Mucosa of stomach (tissue), 1 donor: ENCODE measurements around the gene LRRC8C.

ENCODE experiments used
- H3K27me3 ChIP-seq: one replicate; pipeline ENCODE4 v1.7.0; 2013; ENCODE audit warnings: mild to moderate bottlenecking, low read length; ENCODE audit not compliant: control insufficient read depth, insufficient read depth
- H3K36me3 ChIP-seq: one replicate; pipeline ENCODE4 v1.7.0; 2013; ENCODE audit warnings: low read length; ENCODE audit not compliant: control insufficient read depth, insufficient read depth
- H3K4me1 ChIP-seq: one replicate; pipeline ENCODE4 v1.7.0; 2013; ENCODE audit warnings: mild to moderate bottlenecking, low read length; ENCODE audit not compliant: control insufficient read depth, insufficient read depth
- H3K4me3 ChIP-seq: one replicate; pipeline ENCODE4 v1.7.0; 2013; ENCODE audit warnings: low read length
- H3K9ac ChIP-seq: one replicate; pipeline ENCODE4 v1.7.0; 2013; ENCODE audit warnings: mild to moderate bottlenecking, low read length, moderate library complexity
- H3K9me3 ChIP-seq: one replicate; pipeline ENCODE4 v1.7.0; 2013; ENCODE audit warnings: mild to moderate bottlenecking, low read length, moderate library complexity; ENCODE audit not compliant: control insufficient read depth
- donor health status: Pancreatic carcinoma.

The LRRC8C gene

DNA sequence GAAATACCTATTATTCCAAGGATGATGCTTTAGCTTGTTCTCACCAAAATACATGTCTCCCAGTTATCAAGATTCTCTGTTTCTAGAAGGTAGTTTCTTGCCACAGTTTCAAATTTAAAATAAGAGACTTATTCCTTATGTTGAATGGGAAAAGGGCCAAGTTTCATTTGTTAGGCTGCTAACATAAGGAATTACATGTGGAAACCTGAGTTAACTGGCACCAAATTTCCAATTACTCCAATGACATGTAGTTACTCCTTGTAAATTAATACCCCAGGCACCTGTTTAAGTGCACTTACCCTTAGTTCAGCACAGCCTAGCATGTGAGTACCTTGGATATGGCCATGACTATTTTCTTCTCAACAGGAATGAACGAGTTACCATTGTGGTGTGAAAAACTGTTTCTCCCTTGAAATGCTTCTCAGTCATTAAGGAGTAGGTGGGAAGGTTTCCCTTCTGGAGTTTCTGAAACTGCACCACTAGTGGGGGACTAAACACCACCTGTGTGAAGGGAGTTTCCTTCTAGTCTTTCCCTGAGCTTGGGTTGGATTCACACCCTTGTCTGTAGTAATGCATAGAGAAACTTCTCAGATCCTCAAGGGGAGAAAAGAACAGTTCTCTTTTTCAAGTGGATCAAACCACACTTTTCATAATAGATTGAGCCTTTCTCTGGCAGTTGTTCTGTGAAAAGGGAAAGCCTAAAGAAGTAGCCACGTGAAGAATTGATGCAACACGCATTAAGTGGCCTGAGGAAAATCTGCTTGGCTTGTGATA is 32.3 kb upstream of the LRRC8C start:
- no peaks in the 10 kb centered on the region for H3K36me3 ChIP-seq
- H3K4me1 ChIP-seq: no peaks in the 10 kb centered on the region
- H3K9me3 ChIP-seq: no peaks in the 10 kb centered on the region
- H3K4me3 ChIP-seq: no peak overlapping the region
- no peaks in the 10 kb centered on the region for H3K27me3 ChIP-seq
- no peak overlapping the region for H3K9ac ChIP-seq

DNA sequence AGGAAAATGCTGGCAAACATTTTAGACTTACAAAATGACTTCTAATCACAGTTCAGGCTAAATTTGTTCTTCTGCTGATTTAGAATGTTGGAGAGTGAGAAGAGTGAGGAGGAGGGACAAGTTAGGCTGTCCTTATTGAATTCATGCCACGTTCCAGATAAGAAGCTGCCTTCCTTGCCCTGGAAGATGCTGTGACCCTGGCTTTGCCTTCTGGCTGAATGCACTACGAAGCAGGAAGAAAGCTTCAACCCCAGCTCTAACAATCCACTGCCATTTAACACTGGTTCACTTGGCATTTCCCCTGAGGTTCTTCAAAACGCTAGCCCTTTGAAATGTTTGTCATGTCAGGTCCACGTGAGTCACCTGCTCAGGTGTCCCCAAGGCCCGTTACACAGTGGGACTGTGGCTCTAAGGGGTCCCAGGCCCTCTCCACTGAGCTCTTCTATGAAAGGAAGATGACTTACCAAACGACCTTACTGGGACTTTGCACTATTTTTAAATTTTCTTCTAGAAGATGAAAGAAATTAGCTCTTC is 30.0 kb upstream of the LRRC8C start:
- no peaks in the 10 kb centered on the region for H3K4me1 ChIP-seq
- H3K27me3 ChIP-seq: no peaks in the 10 kb centered on the region

DNA sequence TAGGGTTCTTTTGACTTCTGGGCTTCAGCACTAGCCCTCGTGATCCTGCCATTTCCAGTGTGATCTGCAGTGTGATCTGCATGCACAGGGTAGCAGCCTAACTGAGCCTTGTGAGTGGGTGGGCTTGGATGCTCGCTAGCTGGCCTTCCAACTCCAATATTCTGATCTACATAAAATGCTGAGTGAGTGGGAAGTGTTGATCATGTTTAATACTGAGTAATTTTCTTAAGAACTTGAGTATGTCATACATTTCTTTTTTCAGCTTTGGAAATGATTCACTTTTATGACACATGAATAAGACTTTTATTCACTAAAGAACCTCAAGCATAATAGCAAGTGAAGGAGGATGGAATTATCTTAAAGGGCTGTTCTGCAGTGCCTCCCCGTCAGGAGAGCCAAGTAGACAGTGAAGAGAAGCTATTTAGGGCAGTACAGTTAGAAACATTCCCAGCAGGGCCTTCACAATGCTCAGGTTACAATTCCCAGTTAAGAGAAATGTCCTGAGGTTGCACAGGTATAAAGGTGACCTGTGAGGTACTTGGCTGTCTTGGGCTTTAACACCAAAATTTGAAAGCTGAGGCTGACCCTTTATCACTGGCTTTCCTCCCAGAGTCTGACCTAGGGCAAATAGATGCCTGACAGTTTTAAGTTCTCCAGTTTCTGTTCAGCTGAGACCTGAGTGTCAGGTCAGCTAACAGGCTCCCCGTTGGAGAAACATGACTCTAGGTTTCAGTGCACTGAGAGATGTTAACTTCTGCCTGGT is 29.1 kb upstream of the LRRC8C start:
- Histone ChIP-seq H3K4me1 (no peaks in the 10 kb centered on the region), H3K27me3 (no peaks in the 10 kb centered on the region), H3K4me3 (no peak overlapping the region), H3K9ac (no peak overlapping the region), H3K36me3 (no peaks in the 10 kb centered on the region), H3K9me3 (no peaks in the 10 kb centered on the region)

More for the DNA sequence above, 30.0 kb upstream of the LRRC8C start:
- no peak overlapping the region for H3K4me3 ChIP-seq
- no peaks in the 10 kb centered on the region for H3K36me3 ChIP-seq
- H3K9ac ChIP-seq: no peak overlapping the region
- H3K9me3 ChIP-seq: no peaks in the 10 kb centered on the region

DNA sequence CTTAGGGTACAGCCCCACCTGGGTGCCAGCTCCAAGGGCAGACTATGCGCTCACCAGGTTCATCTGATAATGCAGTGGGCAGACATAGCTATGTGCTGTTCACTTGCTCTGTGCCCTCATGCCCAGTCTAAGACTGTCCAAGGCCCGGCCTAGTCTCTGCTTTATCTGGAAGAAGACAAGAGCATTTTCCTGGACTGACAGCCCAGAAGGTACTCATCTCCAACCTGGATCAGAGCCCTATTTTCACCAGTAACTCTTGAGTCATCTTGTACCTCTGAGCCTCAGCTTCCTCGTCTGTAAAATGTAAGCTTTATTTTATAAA is 28.5 kb upstream of the LRRC8C start:
- Histone ChIP-seq H3K4me3 (no peak overlapping the region), H3K4me1 (no peaks in the 10 kb centered on the region), H3K9me3 (no peaks in the 10 kb centered on the region), H3K27me3 (no peaks in the 10 kb centered on the region), H3K36me3 (no peaks in the 10 kb centered on the region), H3K9ac (no peak overlapping the region)

DNA sequence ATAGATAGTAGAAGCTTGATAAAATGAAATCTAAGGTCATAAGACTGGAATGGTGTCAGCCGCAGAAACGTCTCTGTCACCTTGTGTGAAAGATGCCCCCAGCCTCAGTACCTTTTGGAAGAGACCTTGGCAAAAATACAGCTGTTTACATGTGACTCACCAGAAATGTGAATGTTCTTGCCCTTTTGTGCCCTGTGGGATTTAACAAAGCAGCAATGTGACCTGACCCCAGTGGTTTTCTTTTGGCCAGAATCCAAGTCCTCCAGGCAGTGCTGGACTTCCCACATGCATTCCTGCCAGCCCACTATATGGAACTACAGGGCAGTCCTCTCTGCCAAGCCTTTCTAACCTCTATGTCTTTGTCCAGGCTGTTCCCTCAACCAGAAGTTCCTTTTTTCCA is 27.2 kb upstream of the LRRC8C start:
- Histone ChIP-seq H3K4me1 (no peaks in the 10 kb centered on the region), H3K27me3 (no peaks in the 10 kb centered on the region), H3K9ac (no peak overlapping the region), H3K36me3 (no peaks in the 10 kb centered on the region), H3K4me3 (no peak overlapping the region), H3K9me3 (no peaks in the 10 kb centered on the region)

DNA sequence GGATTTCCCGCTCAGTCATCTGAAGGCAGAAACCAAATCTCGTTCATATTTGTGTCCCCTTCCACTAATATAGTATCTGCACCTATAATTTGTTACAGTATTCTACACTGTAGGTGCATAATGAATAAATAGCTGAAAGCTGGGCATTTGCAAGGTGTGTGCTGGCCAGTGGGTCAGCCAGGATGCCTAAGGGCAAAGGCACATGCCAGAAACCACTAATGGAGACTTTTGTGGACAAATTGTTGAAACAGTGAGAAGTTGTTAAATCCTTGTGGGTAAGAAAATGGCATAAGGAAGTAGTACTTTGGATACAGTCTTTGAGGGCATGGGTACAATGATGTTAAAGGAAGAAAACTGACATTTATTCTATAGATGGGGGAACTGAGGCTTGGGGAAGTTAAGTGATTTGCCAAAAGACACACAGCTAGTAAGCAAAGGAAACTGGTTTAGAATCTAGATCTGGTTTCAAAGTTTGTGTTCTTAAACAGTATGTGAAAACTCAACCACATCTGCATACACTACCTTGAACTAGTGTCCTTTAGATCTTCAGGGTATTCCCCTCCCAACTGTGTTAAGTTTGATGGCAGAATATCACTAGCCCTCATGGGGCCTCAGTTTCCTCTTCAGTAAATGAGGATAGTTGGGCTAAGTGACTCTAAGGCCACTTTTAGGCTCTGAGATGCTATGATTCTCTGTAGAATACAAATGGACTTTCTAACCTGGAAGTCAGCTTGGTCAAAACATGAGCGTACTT is 26.5 kb upstream of the LRRC8C start:
- Histone ChIP-seq H3K27me3 (no peaks in the 10 kb centered on the region), H3K36me3 (no peaks in the 10 kb centered on the region), H3K9ac (no peak overlapping the region), H3K9me3 (no peaks in the 10 kb centered on the region), H3K4me3 (no peak overlapping the region), H3K4me1 (no peaks in the 10 kb centered on the region)

DNA sequence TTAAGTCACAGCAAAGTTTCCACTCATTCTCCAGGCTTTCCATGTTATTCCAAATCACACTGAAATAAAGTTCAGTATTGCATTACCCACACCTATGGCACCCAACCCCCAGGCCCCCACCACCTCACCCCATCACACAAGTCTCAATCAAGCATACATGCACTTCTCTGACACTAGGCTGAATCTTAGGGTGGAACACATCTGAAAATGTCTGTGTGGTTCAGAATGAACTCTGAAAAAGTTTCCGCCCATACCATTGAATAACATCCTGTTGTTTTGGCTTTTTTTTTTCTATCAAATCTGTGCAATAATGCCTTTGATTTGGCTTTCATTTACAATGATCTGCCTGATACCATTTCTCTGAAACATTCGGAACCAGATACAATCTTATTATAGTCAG is 25.8 kb upstream of the LRRC8C start:
- Histone ChIP-seq H3K27me3 (no peaks in the 10 kb centered on the region), H3K4me3 (no peak overlapping the region), H3K4me1 (no peaks in the 10 kb centered on the region), H3K9ac (no peak overlapping the region), H3K9me3 (no peaks in the 10 kb centered on the region), H3K36me3 (no peaks in the 10 kb centered on the region)

DNA sequence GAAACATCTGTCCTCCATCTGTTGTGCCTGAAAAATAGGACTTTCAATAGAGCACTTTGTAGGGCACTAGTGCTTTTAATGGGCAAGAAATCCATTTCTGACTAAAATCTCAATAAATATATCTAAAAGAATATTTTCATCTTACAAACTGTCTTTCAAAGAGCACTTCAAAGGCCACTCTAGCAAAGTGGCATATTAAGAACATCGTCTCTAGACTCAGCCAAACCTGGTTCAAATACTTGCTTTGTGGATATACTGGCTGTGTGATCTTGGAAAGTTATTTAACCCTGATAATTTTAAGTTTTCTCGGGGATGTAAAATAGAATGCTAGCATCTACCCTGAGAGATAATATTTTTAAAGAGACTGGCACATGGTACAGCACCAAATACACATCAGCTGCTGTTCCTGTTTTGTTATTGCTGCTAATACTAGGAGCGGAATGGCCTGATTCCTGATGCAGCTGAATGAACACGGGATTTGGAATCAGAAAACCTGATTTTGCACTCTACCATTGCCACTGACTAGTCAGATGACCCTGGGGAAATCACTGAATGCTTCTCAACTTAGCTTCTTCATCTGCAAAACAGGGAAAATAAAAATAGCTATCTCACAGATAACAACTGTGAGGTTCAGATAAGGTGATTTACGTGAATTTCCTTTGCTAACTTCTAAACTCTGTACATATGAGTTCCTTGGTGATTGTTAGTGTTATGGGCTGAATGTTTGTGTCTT is 25.2 kb upstream of the LRRC8C start:
- Histone ChIP-seq H3K9ac (no peak overlapping the region), H3K27me3 (no peaks in the 10 kb centered on the region), H3K36me3 (no peaks in the 10 kb centered on the region), H3K9me3 (no peaks in the 10 kb centered on the region), H3K4me3 (no peak overlapping the region), H3K4me1 (no peaks in the 10 kb centered on the region)

DNA sequence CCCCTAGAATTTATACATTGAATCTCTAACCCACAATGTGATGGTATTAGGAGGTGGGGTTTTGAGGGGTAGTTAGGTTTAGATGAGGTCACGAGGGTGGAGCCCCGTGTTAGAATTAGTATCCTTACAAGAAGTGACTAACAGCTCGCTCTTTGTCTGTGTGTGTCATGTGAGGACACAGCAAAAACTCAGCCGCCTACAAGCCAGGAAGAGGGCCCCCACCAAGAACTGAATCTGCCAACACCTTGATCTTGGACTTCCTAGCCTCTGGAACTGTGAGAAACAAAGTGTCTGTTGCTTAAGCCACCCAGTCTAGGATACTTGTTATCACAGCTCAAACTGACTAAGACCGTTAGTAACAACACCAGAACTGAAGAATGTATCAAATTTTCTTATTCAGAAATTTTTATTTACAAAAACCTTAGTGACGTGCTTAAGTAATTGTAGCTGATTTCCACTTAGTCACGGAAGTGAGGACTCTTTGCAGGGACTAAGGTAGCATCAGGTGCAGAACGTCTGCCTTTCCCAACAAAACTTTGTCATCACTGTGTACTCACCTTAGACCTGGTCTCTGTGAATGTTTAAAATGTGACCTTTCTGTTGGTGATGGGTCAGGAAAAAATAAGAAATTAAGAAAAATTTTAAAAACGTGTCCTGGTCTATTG is 24.5 kb upstream of the LRRC8C start:
- Histone ChIP-seq H3K9ac (no peak overlapping the region), H3K36me3 (no peaks in the 10 kb centered on the region), H3K27me3 (no peaks in the 10 kb centered on the region), H3K4me1 (no peaks in the 10 kb centered on the region), H3K9me3 (no peaks in the 10 kb centered on the region), H3K4me3 (no peak overlapping the region)

DNA sequence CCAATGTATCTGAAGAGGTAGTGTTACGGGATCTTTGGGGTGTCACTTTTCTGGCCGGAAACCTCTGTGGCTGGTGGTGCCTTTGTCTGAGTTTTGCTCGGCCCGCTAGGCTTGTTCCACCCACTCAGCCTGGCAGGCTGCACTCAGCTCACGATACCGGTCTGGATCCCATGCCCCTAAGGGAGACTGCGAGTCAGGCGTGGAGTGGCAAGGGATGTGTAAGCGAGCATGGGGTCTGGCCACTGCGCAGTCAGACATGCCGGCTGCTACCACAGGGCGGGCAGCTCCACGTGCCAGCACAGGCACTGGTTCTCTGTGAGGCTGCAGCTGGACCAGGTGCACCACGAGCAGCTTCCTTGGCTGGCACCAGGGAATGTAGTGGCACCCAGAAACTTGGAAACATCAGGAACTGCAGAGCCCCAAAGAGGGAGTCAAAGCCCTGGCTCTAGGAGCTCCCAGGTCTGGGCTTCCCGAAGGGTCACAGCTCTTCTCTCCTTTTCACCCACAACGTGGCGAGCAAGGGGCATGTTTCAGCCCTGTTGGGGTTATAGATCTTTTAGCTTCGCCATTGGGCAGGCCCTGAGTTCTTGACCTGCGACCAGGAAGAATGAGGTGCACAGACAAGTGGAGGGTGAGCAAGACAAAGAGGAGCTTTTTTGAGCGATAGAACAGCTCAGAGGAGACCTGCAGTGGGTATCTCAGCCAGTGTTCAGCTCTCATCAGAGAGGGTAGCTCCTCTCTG is 23.8 kb upstream of the LRRC8C start:
- H3K4me1 ChIP-seq: no peaks in the 10 kb centered on the region
- H3K4me3 ChIP-seq: no peak overlapping the region
- H3K9me3 ChIP-seq: no peaks in the 10 kb centered on the region
- H3K27me3 ChIP-seq: no peaks in the 10 kb centered on the region
- H3K36me3 ChIP-seq: no peaks in the 10 kb centered on the region
- H3K9ac ChIP-seq: no peak overlapping the region
